M059J (cell line): ENCODE measurements around the gene PCGF6. TPM values are rescaled to one million over a fixed set of nuclear protein-coding genes. Genes with fewer than 3 reads are reported as not detected.
"Not testable (repeated sequence)": the region's sequence is repeated elsewhere in the genome, so short reads cannot be mapped to it uniquely, and the experiment has no call there.

Experiments
- DNase-seq: peaks from one replicate; pipeline ENCODE4 v3.0.0-alpha.2; 2012; ENCODE audit warnings: low read depth
- total RNA-seq: library from RNA; depleted of rRNA; stranded (reverse); fragments of >200 nt; shearing (Covaris generic); gene quantifications from 2 replicates; pipeline ENCODE4 v1.2.3, GENCODE V29; 2014; rRNA removed

Gene PCGF6
- total RNA-seq, result 16.8 and 26.6 TPM in 2 replicates

- DNase-seq, result peak; percentile 77
Measured at GRCh38 chr10:103350517-103351260, at the start of gene PCGF6. Gene PCGF6 (minus strand): TSS chr10:103351140. CDS start chr10:103351066, 74 bp downstream.

DNA sequence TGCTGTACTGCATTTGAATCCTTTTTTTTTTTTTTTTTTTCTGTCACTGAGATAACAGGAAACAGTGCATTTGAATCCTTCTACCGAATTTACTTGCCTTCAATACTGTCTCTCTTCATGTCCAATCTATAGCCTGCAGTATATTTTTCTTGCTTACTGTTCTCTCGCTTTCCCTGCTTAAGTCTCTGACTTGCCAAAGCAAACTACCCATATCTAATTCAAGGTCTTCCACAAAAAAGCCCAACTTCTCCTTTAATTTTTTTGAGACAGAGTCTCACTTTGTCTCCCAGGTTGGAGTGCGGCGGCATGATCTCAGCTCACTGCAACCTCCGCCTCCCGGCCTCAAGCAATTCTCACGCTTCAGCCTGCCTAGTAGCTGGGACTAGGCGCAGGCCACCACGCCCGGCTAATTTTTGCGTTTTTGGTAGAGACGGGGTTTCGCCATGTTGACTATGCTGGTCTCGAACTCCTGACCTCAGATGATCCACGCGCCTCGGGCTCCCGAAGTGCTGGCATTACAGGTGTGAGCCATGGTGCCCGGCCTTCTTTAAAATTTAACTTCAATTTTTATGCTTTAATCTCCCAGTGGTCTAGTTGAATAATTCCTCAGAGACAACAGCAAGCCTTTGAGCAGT lies 46.4 kb upstream of the PCGF6 start:
- no peak for DNase-seq

- DNase-seq, result no peak
Measured at GRCh38 chr10:103396789-103397087, 45.8 kb upstream of the PCGF6 start.

DNA sequence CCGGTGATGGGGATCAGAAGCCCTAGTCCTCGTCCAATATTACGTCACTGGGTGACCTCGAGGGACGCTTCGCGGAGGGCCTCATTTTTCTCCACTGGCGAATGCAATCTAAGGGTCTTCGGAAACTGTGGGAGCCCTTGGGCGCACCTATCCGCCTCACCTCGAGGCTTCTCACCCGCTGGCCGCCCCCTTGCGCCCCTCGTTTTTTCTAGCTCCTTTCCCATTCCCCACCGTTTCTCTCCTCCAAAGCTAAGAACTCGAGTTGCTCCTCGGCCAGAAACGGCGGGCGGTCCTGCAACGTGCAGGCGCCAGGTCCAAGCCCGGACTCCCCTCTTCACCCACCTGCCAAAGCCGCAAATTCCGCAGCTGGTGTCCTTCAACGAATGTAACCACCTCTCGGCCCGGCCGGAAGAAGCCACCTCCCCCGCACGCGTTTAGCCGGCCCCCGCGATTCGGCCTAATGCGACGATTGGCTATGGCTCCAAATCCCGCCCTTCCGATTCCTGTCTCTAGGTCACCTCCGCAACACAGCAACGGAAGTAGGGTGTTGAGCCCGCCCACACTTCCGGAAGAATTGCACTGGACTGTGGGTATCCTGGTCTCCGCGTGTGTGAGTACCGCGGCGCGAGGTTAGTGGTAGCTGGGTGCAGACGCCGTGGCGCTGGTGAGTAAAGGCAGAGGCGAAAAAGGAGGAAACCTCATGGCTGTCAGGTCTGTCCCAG lies 45.3 kb upstream of the PCGF6 start, which contains the start of the genes ATP5MK and PDCD11:
Gene ATP5MK (minus strand): TSS at position 409 of the 722 bp plus-strand sequence. CDS start 4,018 bp downstream, outside the sequence.
Gene PDCD11 (plus strand): TSS at position 560 of the 722 bp plus-strand sequence. CDS start 1,801 bp downstream, outside the sequence.
- peak; percentile 98 for DNase-seq

GRCh38 chr10:103395754-103396066 lies 44.8 kb upstream of the PCGF6 start:
- DNase-seq, result peak; percentile 12

DNA sequence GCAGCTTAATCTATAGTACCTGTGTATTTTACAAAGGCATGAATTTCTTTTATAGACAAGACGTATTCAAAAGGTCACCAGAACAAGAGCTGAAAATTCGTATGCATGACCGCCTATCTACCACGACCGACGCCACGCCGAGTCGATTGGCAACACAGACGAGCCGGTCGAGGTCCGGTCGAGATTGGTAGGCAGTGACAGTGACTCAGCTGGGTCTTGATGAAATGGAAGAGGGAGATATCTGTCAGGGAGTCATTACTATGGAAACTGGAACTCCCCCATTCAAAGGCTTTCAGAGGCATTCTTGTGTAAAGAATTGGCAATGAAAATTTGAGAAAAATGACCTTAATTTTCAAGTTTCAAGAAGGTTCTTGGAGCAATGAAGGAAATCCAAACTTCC lies 43.2 kb upstream of the PCGF6 start:
- DNase-seq, result no peak

DNA sequence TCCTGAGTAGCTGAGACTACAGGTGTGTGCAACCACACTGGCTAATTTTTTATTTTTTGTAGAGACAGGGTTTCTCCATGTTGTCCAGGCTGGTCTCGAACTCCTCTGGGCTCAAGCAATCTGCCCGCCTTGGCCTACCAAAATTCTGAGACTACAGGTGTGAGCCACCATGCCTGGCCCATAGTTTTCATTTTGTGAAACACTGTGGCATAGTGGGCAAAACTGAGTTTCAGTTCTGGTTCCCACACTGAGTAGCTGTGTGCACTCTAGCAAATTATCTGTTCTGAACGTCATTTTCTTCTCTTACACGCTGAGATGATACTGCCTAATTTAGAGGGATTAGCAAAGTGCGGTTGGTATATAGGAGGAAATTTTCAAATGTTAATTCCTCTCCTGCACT lies 31.8 kb upstream of the PCGF6 start:
- no peak for DNase-seq

GRCh38 chr10:103374263-103374662 lies 23.3 kb upstream of the PCGF6 start:
- no peak for DNase-seq

GRCh38 chr10:103373544-103373943 lies 22.6 kb upstream of the PCGF6 start:
- DNase-seq, result no peak

DNA sequence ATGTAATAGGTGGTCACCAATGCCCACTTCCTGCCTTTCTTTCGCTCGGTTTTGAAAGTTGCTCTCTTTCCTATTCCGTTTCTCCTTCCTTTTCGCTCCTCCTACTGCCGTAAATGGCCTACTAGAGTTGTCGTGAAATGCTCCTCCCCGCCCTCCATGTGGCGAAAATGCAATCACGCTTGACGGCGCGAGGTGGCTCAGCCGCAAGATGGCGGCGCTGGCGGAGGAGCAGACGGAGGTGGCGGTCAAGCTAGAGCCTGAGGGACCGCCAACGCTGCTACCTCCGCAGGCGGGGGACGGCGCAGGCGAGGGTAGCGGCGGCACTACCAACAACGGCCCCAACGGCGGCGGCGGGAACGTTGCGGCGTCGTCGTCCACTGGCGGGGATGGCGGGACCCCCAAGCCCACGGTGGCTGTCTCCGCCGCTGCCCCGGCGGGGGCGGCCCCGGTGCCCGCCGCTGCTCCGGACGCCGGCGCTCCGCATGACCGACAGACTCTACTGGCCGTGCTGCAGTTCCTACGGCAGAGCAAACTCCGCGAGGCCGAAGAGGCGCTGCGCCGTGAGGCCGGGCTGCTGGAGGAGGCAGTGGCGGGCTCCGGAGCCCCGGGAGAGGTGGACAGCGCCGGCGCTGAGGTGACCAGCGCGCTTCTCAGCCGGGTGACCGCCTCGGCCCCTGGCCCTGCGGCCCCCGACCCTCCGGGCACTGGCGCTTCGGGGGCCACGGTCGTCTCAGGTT lies 17.0 kb upstream of the PCGF6 start, which contains the start of gene TAF5:
Gene TAF5 (plus strand): TSS at position 195 of the 737 bp plus-strand sequence. CDS start 14 bp downstream, at position 209.
- peak; percentile 95 for DNase-seq

DNA sequence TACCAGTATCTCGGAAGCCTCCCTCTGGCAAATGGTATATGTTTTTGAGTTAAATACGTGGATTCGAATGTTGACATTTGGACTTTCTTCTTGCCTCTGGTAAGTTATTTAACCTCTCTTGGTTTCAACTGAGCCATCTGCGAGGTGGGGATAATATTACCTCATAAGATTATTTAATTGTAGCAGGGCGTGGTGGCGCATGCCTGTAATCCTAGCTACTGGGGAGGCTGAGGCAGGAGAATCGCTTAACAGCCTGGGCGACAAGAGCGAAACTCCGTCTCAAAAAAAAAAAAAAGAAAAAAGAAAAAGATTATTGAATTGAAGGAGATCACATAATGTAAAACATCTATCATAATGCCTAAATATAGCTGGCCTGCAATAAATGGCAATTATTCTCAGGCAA lies 16.4 kb upstream of the PCGF6 start:
- no peak for DNase-seq

DNA sequence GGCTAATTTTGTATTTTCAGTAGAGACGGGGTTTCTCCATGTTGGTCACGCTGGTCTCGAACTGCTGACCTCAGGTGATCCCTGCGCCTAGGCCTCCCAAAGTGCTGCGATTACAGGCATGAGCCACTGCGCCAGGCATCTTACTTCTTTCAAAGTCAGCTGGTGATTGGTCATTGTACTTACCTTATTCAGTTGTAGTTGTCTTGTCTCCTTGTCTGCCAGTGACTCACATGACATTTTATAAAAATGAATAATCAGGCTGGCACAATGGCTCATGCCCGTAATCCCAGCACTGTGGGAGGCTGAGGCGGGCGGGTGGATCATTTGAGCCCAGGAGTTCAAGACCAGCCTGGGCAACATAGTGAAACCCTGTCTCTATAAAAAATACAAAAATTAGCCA lies 9.9 kb upstream of the PCGF6 start:
- peak; percentile 76 for DNase-seq

- not testable (repeated sequence) for DNase-seq
Measured at GRCh38 chr10:103359493-103359892, 8.6 kb upstream of the PCGF6 start.

DNA sequence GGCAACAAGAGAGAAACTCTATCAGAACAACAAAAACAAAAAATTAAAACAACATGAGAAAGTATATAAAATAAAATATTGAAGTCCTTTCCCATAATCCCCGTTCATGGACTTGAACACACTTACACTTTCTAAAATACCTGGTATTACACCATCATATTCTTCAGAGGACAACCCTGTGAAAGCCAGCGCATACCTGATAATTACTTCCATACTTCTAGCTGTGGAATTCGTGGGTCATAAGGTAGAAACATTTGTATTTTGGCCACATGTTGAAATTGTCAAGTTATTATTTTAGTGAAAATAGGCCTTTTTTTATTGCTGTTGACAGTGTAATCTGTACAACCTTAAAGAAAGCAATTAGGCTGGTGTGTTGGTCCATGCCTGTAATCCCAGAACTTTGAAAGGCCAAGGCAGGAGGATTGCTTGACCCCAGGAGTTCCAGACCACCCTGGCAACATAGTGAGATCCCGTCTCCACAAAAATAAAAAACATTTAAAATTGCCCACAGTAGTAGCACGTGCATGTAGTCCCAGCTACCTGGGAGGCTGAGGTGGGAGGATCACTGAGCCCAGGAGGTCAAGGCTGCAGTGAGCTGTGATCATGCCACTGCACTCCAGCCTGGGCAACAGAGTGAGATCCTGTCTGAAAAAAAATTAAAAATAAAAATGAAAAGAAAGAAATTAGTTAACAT lies 5.1 kb upstream of the PCGF6 start:
- DNase-seq, result no peak

DNA sequence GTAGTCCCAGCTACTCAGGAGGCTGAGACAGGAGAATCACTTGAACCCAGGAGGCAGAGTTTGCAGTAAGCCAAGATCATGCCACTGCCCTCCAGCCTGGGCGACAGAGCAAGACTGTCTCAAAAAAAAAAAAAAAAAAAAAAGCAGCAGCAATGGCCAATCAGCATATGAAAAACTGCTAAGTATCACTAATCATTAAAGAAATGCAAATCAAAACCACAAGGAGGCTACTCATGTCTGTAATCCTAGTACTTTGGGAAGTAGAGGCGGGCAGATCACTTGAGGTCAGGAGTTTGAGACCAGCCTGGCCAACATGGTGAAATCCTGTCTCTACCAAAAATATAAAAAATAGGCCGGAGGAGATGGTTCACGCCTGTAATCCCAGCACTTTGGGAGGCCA lies 3.6 kb upstream of the PCGF6 start:
- DNase-seq, result not testable (repeated sequence)

GRCh38 chr10:103353281-103353680 lies 2.3 kb upstream of the PCGF6 start:
- DNase-seq, result peak; percentile 13

GRCh38 chr10:103350175-103350516 lies 794 bp downstream of the PCGF6 start:
- peak; percentile 4 for DNase-seq

GRCh38 chr10:103336370-103336769 lies 14.6 kb downstream of the PCGF6 start:
- DNase-seq, result no peak

DNA sequence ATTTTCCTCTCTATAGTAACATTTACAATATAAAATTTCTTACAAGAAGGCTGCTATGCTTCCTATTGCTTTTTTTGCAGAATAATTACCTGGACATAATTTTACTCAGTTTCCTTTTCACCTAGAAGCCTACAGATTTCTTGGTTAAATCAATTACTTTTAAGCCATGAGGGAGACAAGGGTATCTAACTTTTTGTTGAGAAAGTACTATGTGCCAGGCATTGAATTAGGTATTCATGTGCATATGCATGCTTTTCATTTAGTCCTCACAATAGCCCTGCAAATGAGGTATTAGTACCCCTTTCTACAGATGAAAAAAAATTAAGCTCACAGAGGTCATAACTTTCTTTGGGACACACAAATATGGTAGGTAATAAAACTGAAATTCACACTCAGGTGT lies 16.4 kb downstream of the PCGF6 start:
- DNase-seq, result no peak

DNA sequence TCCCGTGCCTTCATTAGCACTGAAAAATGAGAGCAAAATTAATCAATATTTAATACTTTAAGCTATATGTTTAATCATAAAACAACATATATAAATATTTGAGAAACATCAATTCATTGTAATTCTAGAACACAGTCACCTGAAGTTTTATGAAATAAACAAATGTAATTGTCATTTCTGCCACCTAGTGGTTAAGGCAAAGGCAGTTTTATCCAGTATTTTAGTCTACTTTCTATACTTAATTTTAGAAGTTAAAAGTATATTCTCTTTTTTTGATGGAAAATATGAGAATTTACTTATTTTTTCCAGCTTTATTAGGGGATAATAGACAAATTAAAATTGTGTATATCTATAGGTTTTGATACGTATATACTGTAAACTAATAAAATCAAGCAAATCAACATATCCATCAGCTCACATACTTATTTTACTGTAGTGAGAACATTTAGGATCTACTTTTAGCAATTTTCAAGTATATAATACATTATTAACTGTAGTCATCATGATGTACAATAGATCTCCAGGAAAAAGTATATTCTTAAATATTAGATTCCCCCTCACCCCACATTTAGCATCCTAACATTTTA lies 16.9 kb downstream of the PCGF6 start:
- DNase-seq, result peak; percentile 31

DNA sequence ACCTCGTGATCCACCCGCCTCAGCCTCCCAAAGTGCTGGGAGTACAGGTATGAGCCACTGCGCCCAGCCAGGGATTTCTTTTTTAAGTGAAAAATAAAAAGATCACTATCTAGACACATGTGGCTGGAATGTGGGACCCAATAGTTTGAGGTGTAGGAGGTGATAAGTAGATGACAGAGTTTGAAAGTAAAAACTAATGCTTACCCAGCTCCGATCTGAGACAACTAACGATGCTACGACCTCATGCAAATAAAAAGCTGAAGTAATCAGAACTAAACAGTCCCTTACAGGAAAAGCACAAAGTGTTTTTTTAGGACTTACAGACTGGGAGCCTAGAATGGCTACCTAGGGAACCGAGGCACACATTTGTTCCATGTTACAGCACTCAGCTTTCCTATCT lies 23.0 kb downstream of the PCGF6 start:
- no peak for DNase-seq
